Liver (tissue), 3 donors: Measurements from ENCODE around the gene MSLN.

ENCODE experiments used
- CTCF ChIP-seq: fragments of 150-350 bp; IDR thresholded peaks from 2 replicates; pipeline ENCODE4 v1.5.1; 2017; ENCODE audit warnings: improper control_type of control experiment, low read depth, low read length; ENCODE audit not compliant: missing input control
- EGR1 ChIP-seq, 2 donors: IDR thresholded peaks; 2 replicates each; pipeline ENCODE4 v1.6.1; 2016 to 2018; ENCODE audit warnings: antibody characterized with exemption in 2 of 2, low read depth in 2 of 2
- GABPA ChIP-seq, 2 donors: IDR thresholded peaks in 1 of 2; conservative IDR thresholded peaks in 1 of 2; 2 replicates each; pipeline ENCODE4 v1.6.1; 2016; ENCODE audit warnings: antibody characterized with exemption in 2 of 2, mild to moderate bottlenecking in 1 of 2, moderate library complexity in 1 of 2
- JUND ChIP-seq, 2 donors: IDR thresholded peaks; 2 replicates each; pipeline ENCODE4 v1.6.1; 2016; ENCODE audit warnings: antibody characterized with exemption in 2 of 2
- MAX ChIP-seq: IDR thresholded peaks from 2 replicates; pipeline ENCODE4 v1.6.1; 2016; ENCODE audit warnings: antibody characterized with exemption
- NR2F2 ChIP-seq: IDR thresholded peaks from 2 replicates; pipeline ENCODE4 v1.6.1; 2016; ENCODE audit warnings: antibody characterized with exemption
- RAD21 ChIP-seq, 2 donors: IDR thresholded peaks; 2 replicates each; pipeline ENCODE4 v1.6.1; 2016; ENCODE audit warnings: antibody characterized with exemption in 2 of 2, mild to moderate bottlenecking in 2 of 2
- REST ChIP-seq: IDR thresholded peaks from 2 replicates; pipeline ENCODE4 v1.6.1; 2016; ENCODE audit warnings: antibody characterized with exemption, mild to moderate bottlenecking
- RXRA ChIP-seq, 2 donors: IDR thresholded peaks; 2 replicates each; pipeline ENCODE4 v1.6.1; 2017 to 2018; ENCODE audit warnings: antibody characterized with exemption in 2 of 2, mild to moderate bottlenecking in 1 of 2
- SP1 ChIP-seq: IDR thresholded peaks from 2 replicates; pipeline ENCODE4 v1.6.1; 2018; ENCODE audit warnings: antibody characterized with exemption, mild to moderate bottlenecking
- TAF1 ChIP-seq: conservative IDR thresholded peaks from 2 replicates; pipeline ENCODE4 v1.6.1; 2016; ENCODE audit warnings: antibody characterized with exemption, mild to moderate bottlenecking
- YY1 ChIP-seq: IDR thresholded peaks from 2 replicates; pipeline ENCODE4 v1.6.1; 2016; ENCODE audit warnings: antibody characterized with exemption, mild to moderate bottlenecking
- TF ChIP-seq, protein P1 (sequence below): IDR thresholded peaks from 2 replicates; pipeline ENCODE4 v1.6.1; 2016; ENCODE audit warnings: antibody characterized with exemption
- TF ChIP-seq, protein P2 (sequence below): IDR thresholded peaks from 2 replicates; pipeline ENCODE4 v1.6.1; 2016; ENCODE audit warnings: antibody characterized with exemption
- donor health status: healthy.
- donor health status: healthy.

- no peak for TF ChIP-seq RAD21 (IDR thresholded peaks at IDR 0.05)
- TF ChIP-seq EGR1 (IDR thresholded peaks at IDR 0.05; ENCODE audit: low read depth in 2 of 2), result no peak
- TF ChIP-seq CTCF, result no peak
- TF ChIP-seq, protein P1, sequence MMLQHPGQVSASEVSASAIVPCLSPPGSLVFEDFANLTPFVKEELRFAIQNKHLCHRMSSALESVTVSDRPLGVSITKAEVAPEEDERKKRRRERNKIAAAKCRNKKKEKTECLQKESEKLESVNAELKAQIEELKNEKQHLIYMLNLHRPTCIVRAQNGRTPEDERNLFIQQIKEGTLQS, result no peak
- no peak for TF ChIP-seq TAF1
- no peak for TF ChIP-seq SP1
- no peak for TF ChIP-seq REST
- no peak for TF ChIP-seq JUND (IDR thresholded peaks at IDR 0.05)
- TF ChIP-seq MAX, result no peak
- TF ChIP-seq, protein P2, sequence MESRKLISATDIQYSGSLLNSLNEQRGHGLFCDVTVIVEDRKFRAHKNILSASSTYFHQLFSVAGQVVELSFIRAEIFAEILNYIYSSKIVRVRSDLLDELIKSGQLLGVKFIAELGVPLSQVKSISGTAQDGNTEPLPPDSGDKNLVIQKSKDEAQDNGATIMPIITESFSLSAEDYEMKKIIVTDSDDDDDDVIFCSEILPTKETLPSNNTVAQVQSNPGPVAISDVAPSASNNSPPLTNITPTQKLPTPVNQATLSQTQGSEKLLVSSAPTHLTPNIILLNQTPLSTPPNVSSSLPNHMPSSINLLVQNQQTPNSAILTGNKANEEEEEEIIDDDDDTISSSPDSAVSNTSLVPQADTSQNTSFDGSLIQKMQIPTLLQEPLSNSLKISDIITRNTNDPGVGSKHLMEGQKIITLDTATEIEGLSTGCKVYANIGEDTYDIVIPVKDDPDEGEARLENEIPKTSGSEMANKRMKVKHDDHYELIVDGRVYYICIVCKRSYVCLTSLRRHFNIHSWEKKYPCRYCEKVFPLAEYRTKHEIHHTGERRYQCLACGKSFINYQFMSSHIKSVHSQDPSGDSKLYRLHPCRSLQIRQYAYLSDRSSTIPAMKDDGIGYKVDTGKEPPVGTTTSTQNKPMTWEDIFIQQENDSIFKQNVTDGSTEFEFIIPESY, result no peak
- no peak for TF ChIP-seq YY1
- no peak for TF ChIP-seq RXRA (IDR thresholded peaks at IDR 0.05)
- no peak for TF ChIP-seq NR2F2
- no peak for TF ChIP-seq GABPA (IDR thresholded peaks at IDR 0.05 in 1 of 2, conservative IDR thresholded peaks at IDR 0.05 in 1 of 2)
Observed at GRCh38 chr16:788399-789126, 28.0 kb downstream of the MSLN start, which contains the start of gene CHTF18.
